Ascending aorta (tissue), 2 donors: Measurements from ENCODE around the gene SHC2. TPM values are rescaled to one million over a fixed set of nuclear protein-coding genes. Genes with fewer than 3 reads are reported as not detected.
"Not testable (repeated sequence)": the region's sequence is repeated elsewhere in the genome, so short reads cannot be mapped to it uniquely, and the experiment has no call there.

Experiments
- DNase-seq, 2 donors: peaks; one replicate each; pipeline ENCODE4 v3.0.0-alpha.2; 2019; ENCODE audit warnings: low spot score in 2 of 2
- H3K27ac ChIP-seq, 2 donors: fragments of 200-600 bp; sonication (generic); one replicate each; pipeline ENCODE4 v1.5.1; 2016 to 2017; ENCODE audit warnings: mild to moderate bottlenecking in 1 of 2
- H3K27me3 ChIP-seq: fragments of 200-600 bp; sonication (generic); one replicate; pipeline ENCODE4 v1.5.1; 2017
- H3K36me3 ChIP-seq, 2 donors: fragments of 200-600 bp; sonication (generic); one replicate each; pipeline ENCODE4 v1.5.1; 2016
- H3K4me1 ChIP-seq, 2 donors: fragments of 200-600 bp; sonication (generic); one replicate each; pipeline ENCODE4 v1.5.1; 2016 to 2017; ENCODE audit warnings: mild to moderate bottlenecking in 1 of 2
- H3K4me3 ChIP-seq, 2 donors: fragments of 200-600 bp; sonication (generic); one replicate each; pipeline ENCODE4 v1.5.1; 2016 to 2017; ENCODE audit warnings: mild to moderate bottlenecking in 1 of 2
- H3K9me3 ChIP-seq, 2 donors: fragments of 200-600 bp; sonication (generic); one replicate each; pipeline ENCODE4 v1.5.1; 2016
- CTCF ChIP-seq, 3 experiments: fragments of 200-600 bp in 2 of 3; fragments of 450-650 bp in 1 of 3; sonication (generic) in 2 of 3; IDR thresholded peaks; one replicate each; pipeline ENCODE4 v1.5.1; 2016 to 2019; ENCODE audit warnings: antibody characterized with exemption in 3 of 3, mild to moderate bottlenecking in 1 of 3, moderate library complexity in 1 of 3
- intact Hi-C: fragments of 100-400 bp; cut with DNase I; formaldehyde crosslinking; loops from one replicate; pipeline ENCODE4 v1.15.1; 2023
- total RNA-seq: library from RNA; depleted of rRNA; stranded (reverse); fragments of >200 nt; gene quantifications from one replicate; pipeline ENCODE4 v1.1.0, GENCODE V29; 2016

The SHC2 gene
- total RNA-seq, 1 donor from 2014 or later = 51.2 TPM

GRCh38 chr19:395467-395866 is 65.4 kb downstream of the SHC2 start:
- DNase-seq = no peak
- Histone ChIP-seq H3K27me3 (no peaks in the 10 kb centered on the region), H3K27ac (no peak overlapping the region), H3K36me3 (no peaks in the 10 kb centered on the region), H3K4me3 (no peak overlapping the region), H3K4me1 (no peaks in the 10 kb centered on the region), H3K9me3 (no peaks in the 10 kb centered on the region)
- no peak for TF ChIP-seq CTCF (IDR thresholded peaks at IDR 0.05)
- intact Hi-C loops = no loop called here

- H3K4me1 ChIP-seq, intact Hi-C loops, H3K36me3 ChIP-seq, H3K4me3 ChIP-seq, H3K27ac ChIP-seq, H3K9me3 ChIP-seq, DNase-seq, H3K27me3 ChIP-seq: not testable (repeated sequence)
Measured at GRCh38 chr19:394857-395256, 66.0 kb downstream of the SHC2 start.

GRCh38 chr19:393560-393959 is 67.3 kb downstream of the SHC2 start:
- H3K4me1 ChIP-seq, intact Hi-C loops, DNase-seq, H3K27me3 ChIP-seq, H3K4me3 ChIP-seq, H3K9me3 ChIP-seq, H3K36me3 ChIP-seq, H3K27ac ChIP-seq: not testable (repeated sequence)

- H3K27me3 ChIP-seq = no peaks in the 10 kb centered on the region
- intact Hi-C loops = no loop called here
- no peak overlapping the region for H3K4me3 ChIP-seq
- H3K27ac ChIP-seq = no peak overlapping the region
- H3K9me3 ChIP-seq = no peaks in the 10 kb centered on the region
- no peak for DNase-seq
- no peaks in the 10 kb centered on the region for H3K4me1 ChIP-seq
- no peaks in the 10 kb centered on the region for H3K36me3 ChIP-seq
- TF ChIP-seq CTCF (IDR thresholded peaks at IDR 0.05) = no peak
Measured at GRCh38 chr19:392375-392970, 68.4 kb downstream of the SHC2 start.

- intact Hi-C loops = no loop called here
- Histone ChIP-seq H3K27me3 (no peaks in the 10 kb centered on the region), H3K9me3 (no peaks in the 10 kb centered on the region), H3K4me3 (no peak overlapping the region), H3K27ac (no peak overlapping the region), H3K36me3 (no peaks in the 10 kb centered on the region), H3K4me1 (no peaks in the 10 kb centered on the region)
- no peak for TF ChIP-seq CTCF (IDR thresholded peaks at IDR 0.05)
- no peak for DNase-seq
Measured at GRCh38 chr19:391726-392374, 69.0 kb downstream of the SHC2 start.

- no peak for DNase-seq
Measured at GRCh38 chr19:391207-391557, 69.7 kb downstream of the SHC2 start.

More at GRCh38 chr19:391207-391557, 69.7 kb downstream of the SHC2 start:
- Histone ChIP-seq H3K4me3 (no peak overlapping the region), H3K9me3 (no peaks in the 10 kb centered on the region), H3K27me3 (no peaks in the 10 kb centered on the region), H3K27ac (no peak overlapping the region), H3K4me1 (no peaks in the 10 kb centered on the region), H3K36me3 (no peaks in the 10 kb centered on the region)
- intact Hi-C loops = no loop called here
- no peak for TF ChIP-seq CTCF (IDR thresholded peaks at IDR 0.05)
